DND-41 (cell line): ENCODE results near the gene MCL1.

Experiments used
- CTCF ChIP-seq: IDR thresholded peaks from 2 replicates; pipeline ENCODE4 v1.5.1; 2012; ENCODE audit warnings: borderline replicate concordance, low read length, moderate library complexity, mild to moderate bottlenecking; ENCODE audit not compliant: poor library complexity, severe bottlenecking; ENCODE audit errors: extremely low read depth
- EZH2 ChIP-seq: IDR thresholded peaks from 3 replicates; pipeline ENCODE4 v1.6.1; 2012; ENCODE audit warnings: borderline replicate concordance, low read depth, mild to moderate bottlenecking, moderate library complexity, low read length, inconsistent platforms; ENCODE audit not compliant: severe bottlenecking

- no peak for TF ChIP-seq CTCF
- no peak for TF ChIP-seq EZH2
These were observed 33.9 kb downstream of the MCL1 start for GRCh38 chr1:150545486-150546032.
